GM18870 (cell line): Measurements from ENCODE around the gene TMEM59L.
"Not testable (repeated sequence)": the region's sequence is repeated elsewhere in the genome, so short reads cannot be mapped to it uniquely, and the experiment has no call there.

Experiments
- ATAC-seq: cut with Tn5 transposase; IDR thresholded peaks from one replicate; pipeline ENCODE4 v1.9.1; 2021; ENCODE audit warnings: moderate library complexity; ENCODE audit not compliant: unreplicated experiment

The TMEM59L gene

GRCh38 chr19:18593367-18594095 is 19.1 kb upstream of the TMEM59L start:
- no peak for ATAC-seq

- no peak for ATAC-seq
Observed at GRCh38 chr19:18594096-18594823, 18.4 kb upstream of the TMEM59L start.

- no peak for ATAC-seq
Observed at GRCh38 chr19:18594824-18595373, 17.8 kb upstream of the TMEM59L start.

- ATAC-seq = no peak
Observed at GRCh38 chr19:18595475-18595874, 17.2 kb upstream of the TMEM59L start.

- no peak for ATAC-seq
Observed at GRCh38 chr19:18596752-18597157, 15.9 kb upstream of the TMEM59L start.

GRCh38 chr19:18597809-18598660 is 14.6 kb upstream of the TMEM59L start:
- ATAC-seq = no peak

- no peak for ATAC-seq
Observed at GRCh38 chr19:18599485-18599884, 13.2 kb upstream of the TMEM59L start.

GRCh38 chr19:18600692-18601397 is 11.8 kb upstream of the TMEM59L start:
- not testable (repeated sequence) for ATAC-seq

GRCh38 chr19:18601875-18602274 is 10.8 kb upstream of the TMEM59L start:
- no peak for ATAC-seq

- no peak for ATAC-seq
Observed at GRCh38 chr19:18603255-18603957, 9.3 kb upstream of the TMEM59L start.

GRCh38 chr19:18603958-18604819 is 8.5 kb upstream of the TMEM59L start:
- no peak for ATAC-seq

- ATAC-seq = no peak
Observed at GRCh38 chr19:18604820-18605159, 7.9 kb upstream of the TMEM59L start.

GRCh38 chr19:18605196-18605545 is 7.5 kb upstream of the TMEM59L start:
- ATAC-seq = no peak

- ATAC-seq = no peak
Observed at GRCh38 chr19:18605546-18606280, 7.0 kb upstream of the TMEM59L start.

GRCh38 chr19:18606281-18607225 is 6.1 kb upstream of the TMEM59L start, which contains the start of gene CRLF1:
TSS of gene CRLF1 (minus strand) at chr19:18606799. CDS start at chr19:18606656, 143 bp downstream.
- no peak for ATAC-seq

- ATAC-seq = no peak
Observed at GRCh38 chr19:18607226-18608101, 5.2 kb upstream of the TMEM59L start.
